Mesothelial cell of epicardium (in vitro differentiated cells): ENCODE results near the gene KCNH1. TPM values are rescaled to one million over a fixed set of nuclear protein-coding genes. Genes with fewer than 3 reads are reported as not detected.

Source experiments
- DNase-seq, 2 experiments: peaks; one replicate each; pipeline ENCODE4 v3.0.0; 2021; ENCODE audit warnings: low spot score in 2 of 2; ENCODE audit not compliant: unreplicated experiment in 2 of 2
- H3K27ac Mint-ChIP-seq: 2 replicates; pipeline ENCODE4 v1.8.0; 2021; ENCODE audit warnings: mixed read lengths
- H3K27me3 Mint-ChIP-seq: 2 replicates; pipeline ENCODE4 v1.8.0; 2021; ENCODE audit warnings: low read depth, mixed read lengths
- H3K36me3 Mint-ChIP-seq: 2 replicates; pipeline ENCODE4 v1.8.0; 2021; ENCODE audit warnings: mixed read lengths
- H3K4me1 Mint-ChIP-seq: 2 replicates; pipeline ENCODE4 v1.8.0; 2021; ENCODE audit warnings: mixed read lengths
- H3K4me3 Mint-ChIP-seq: 2 replicates; pipeline ENCODE4 v1.8.0; 2021; ENCODE audit warnings: mild to moderate bottlenecking, moderate library complexity, mixed read lengths
- H3K9me3 Mint-ChIP-seq: 2 replicates; pipeline ENCODE4 v1.8.0; 2021; ENCODE audit warnings: mixed read lengths
- total RNA-seq: library from RNA; stranded (reverse); gene quantifications from 3 replicates; pipeline ENCODE4 v1.2.1, GENCODE V29; 2021
- TF ChIP-seq, protein P1 (sequence below): fragments of 200-600 bp; sonication (generic); IDR thresholded peaks from one replicate; pipeline ENCODE4 v1.5.0; 2021; ENCODE audit warnings: antibody characterized with exemption; ENCODE audit not compliant: unreplicated experiment

Gene KCNH1
- total RNA-seq, 1 donor from 2014 or later = 0.34 TPM

DNA sequence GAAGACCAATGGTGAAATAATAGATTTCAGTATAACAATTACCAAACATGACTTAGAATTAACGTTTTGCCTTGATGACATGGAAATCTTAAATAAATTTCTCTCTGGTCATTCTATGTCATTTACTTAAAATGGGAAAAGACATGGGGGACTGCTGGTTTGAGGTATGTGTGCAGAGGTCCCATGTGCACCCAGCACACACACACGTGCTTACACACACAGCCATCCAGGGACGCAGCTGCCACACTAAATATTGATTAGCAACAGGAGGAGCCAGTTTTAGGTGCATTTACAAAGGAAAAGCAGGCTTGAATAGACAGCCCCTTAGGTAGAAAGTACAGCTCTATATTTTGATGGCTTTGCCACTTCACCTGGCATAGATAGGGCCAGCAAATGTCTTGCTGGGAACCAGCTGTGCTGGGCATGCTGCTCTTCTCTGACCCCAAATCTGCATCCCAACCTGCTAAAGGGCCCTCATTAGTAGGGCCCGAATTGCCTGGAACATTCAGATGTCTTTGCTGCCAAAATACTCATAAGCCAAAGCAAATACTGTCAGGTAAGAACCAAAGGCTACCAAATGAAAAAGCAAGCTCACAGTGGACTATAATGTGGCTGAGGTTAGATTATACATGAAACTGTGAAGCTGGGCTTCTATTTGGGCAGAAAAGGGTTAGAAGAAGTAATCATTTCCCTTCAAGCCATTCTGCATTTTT, 405.4 kb downstream of the KCNH1 start:
- Mint-ChIP-seq H3K9me3 (no peaks in the 10 kb centered on the region), H3K27me3 (peaks cover 40% of the 10 kb centered on the region), H3K4me3 (no peak overlapping the region), H3K27ac (no peak overlapping the region), H3K36me3 (no peaks in the 10 kb centered on the region), H3K4me1 (no peaks in the 10 kb centered on the region)
- DNase-seq = no peak
- TF ChIP-seq, protein P1, sequence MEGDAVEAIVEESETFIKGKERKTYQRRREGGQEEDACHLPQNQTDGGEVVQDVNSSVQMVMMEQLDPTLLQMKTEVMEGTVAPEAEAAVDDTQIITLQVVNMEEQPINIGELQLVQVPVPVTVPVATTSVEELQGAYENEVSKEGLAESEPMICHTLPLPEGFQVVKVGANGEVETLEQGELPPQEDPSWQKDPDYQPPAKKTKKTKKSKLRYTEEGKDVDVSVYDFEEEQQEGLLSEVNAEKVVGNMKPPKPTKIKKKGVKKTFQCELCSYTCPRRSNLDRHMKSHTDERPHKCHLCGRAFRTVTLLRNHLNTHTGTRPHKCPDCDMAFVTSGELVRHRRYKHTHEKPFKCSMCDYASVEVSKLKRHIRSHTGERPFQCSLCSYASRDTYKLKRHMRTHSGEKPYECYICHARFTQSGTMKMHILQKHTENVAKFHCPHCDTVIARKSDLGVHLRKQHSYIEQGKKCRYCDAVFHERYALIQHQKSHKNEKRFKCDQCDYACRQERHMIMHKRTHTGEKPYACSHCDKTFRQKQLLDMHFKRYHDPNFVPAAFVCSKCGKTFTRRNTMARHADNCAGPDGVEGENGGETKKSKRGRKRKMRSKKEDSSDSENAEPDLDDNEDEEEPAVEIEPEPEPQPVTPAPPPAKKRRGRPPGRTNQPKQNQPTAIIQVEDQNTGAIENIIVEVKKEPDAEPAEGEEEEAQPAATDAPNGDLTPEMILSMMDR = no peak

DNA sequence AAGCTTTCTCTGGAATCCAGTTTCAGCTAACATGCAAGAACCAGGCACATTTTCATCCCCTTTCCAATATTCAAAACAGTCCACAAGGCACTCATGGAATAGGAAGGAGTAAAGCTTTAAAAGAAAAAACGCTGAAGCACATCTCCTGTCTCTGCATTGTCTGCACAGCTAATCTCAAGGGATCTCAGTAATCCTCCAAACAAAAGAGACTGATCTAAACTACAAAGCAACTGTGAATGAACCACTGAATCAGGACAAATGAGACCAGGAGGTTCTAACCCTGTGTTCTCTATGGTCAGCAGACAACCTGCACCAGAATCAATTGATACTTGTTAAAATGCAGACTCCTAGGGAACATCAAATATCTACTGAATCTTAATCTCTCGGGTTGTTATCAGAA, 406.2 kb downstream of the KCNH1 start:
- no peaks in the 10 kb centered on the region for H3K4me1 Mint-ChIP-seq
- DNase-seq = no peak
- no peak overlapping the region for H3K27ac Mint-ChIP-seq
- H3K4me3 Mint-ChIP-seq = no peak overlapping the region
- no peaks in the 10 kb centered on the region for H3K36me3 Mint-ChIP-seq
- peaks cover 39% of the 10 kb centered on the region for H3K27me3 Mint-ChIP-seq
- TF ChIP-seq, protein P1 = no peak
- no peaks in the 10 kb centered on the region for H3K9me3 Mint-ChIP-seq

DNA sequence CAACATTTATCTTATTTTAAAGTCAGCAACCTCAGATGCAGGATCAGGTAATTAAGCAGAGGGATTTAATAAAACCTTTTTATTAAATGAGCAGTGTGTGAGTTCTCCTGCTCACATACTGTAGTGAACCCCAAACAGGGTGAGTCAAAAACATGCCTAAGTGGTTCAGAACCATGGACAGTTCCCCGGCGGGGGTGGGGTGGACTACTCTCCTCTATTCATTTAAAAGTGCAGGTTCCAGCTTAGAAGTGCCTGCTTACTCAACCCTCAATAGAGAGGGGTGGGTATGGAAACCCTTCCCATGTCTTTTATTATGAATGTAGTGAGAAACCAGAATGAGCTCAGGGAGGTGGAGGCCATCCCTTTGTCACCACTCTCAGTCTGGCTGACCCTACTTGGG, 407.3 kb downstream of the KCNH1 start:
- Mint-ChIP-seq H3K27me3 (peaks cover 38% of the 10 kb centered on the region), H3K36me3 (no peaks in the 10 kb centered on the region), H3K27ac (no peak overlapping the region), H3K4me1 (no peaks in the 10 kb centered on the region), H3K4me3 (no peak overlapping the region), H3K9me3 (no peaks in the 10 kb centered on the region)
- TF ChIP-seq, protein P1 = no peak
- DNase-seq = peak; percentile 31 to 61

DNA sequence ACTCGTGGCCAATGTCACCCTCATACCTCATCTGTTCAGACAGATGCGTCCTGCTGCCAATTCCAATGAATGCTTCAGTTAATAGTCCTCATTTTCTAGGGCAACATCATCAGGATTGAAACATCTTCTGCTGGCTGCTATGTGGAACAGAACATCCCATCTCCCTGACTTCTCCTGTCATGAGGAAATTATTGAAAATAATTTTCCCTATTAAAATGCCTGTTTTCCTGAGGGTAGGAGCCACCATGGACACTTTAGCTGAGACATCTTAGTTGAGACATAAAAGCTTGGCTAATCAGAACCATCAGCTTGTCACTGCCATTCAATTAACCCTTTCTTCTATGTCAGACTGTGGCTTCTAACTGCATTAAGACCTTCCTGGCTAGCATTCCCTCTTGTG, 409.2 kb downstream of the KCNH1 start:
- Mint-ChIP-seq H3K36me3 (no peaks in the 10 kb centered on the region), H3K27ac (no peak overlapping the region), H3K4me1 (no peaks in the 10 kb centered on the region), H3K4me3 (no peak overlapping the region), H3K27me3 (peaks cover 33% of the 10 kb centered on the region), H3K9me3 (no peaks in the 10 kb centered on the region)
- TF ChIP-seq, protein P1 = no peak
- DNase-seq = no peak

DNA sequence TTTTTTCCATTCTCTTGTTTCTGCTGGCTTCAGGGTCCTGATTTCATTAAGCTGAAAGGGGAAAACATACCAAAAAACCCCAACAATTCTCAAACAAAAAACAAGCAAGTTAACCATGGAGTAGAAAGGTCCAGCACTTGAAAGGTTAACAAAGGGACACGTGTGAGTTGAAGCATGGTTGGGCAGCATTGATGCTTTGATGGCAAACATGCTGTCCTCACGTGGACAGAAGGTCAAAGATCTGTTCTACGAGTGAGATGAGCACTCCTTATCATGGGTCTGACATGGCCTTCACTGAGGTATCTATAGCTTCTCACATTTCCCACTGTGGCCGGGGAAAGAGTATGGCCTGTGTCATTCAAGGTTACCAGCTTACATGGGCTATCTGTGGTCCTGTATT, 410.3 kb downstream of the KCNH1 start:
- Mint-ChIP-seq H3K9me3 (no peaks in the 10 kb centered on the region), H3K27ac (no peak overlapping the region), H3K4me1 (no peaks in the 10 kb centered on the region), H3K27me3 (peaks cover 26% of the 10 kb centered on the region), H3K36me3 (no peaks in the 10 kb centered on the region), H3K4me3 (no peak overlapping the region)
- no peak for DNase-seq
- TF ChIP-seq, protein P1 = no peak
